Vagina (tissue), 2 donors: ENCODE results near the gene POLN. TPM values are rescaled to one million over a fixed set of nuclear protein-coding genes. Genes with fewer than 3 reads are reported as not detected.

Source experiments
- DNase-seq, 2 donors: peaks; one replicate each; pipeline ENCODE4 v3.0.0-alpha.2; 2017; ENCODE audit errors: extremely low spot score in 2 of 2
- H3K27ac ChIP-seq: fragments of 200-600 bp; sonication (generic); one replicate; pipeline ENCODE4 v1.5.1; 2019
- H3K27me3 ChIP-seq: fragments of 200-600 bp; sonication (generic); one replicate; pipeline ENCODE4 v1.5.1; 2019
- H3K36me3 ChIP-seq, 2 donors: fragments of 200-600 bp; sonication (generic); one replicate each; pipeline ENCODE4 v1.5.1; 2017 to 2019
- H3K4me1 ChIP-seq: fragments of 200-600 bp; sonication (generic); one replicate; pipeline ENCODE4 v1.5.1; 2019
- H3K4me3 ChIP-seq, 2 donors: fragments of 200-600 bp; sonication (generic); 1 replicate in 1 of 2; 2 replicates in 1 of 2; pipeline ENCODE4 v1.5.1; 2016 to 2019
- H3K9me3 ChIP-seq: fragments of 200-600 bp; sonication (generic); one replicate; pipeline ENCODE4 v1.5.1; 2019
- POLR2A ChIP-seq, 2 donors: fragments of 450-650 bp; IDR thresholded peaks; one replicate each; pipeline ENCODE4 v1.6.1; 2017; ENCODE audit warnings: antibody characterized with exemption in 2 of 2, mild to moderate bottlenecking in 2 of 2, moderate library complexity in 2 of 2
- POLR2AphosphoS5 ChIP-seq, 2 donors: sonication (generic); formaldehyde crosslinking; IDR thresholded peaks; one replicate each; pipeline ENCODE4 v1.9.0; 2017; ENCODE audit warnings: antibody characterized with exemption in 2 of 2, mild to moderate bottlenecking in 2 of 2, low read depth in 1 of 2; ENCODE audit not compliant: insufficient read depth in 1 of 2
- intact Hi-C: fragments of 100-400 bp; cut with DNase I; formaldehyde crosslinking; loops from one replicate; pipeline ENCODE4 v1.15.1; 2023
- total RNA-seq: library from RNA; depleted of rRNA; stranded (reverse); fragments of >200 nt; gene quantifications from one replicate; pipeline ENCODE4 v1.2.3, GENCODE V29; 2016
- TF ChIP-seq, protein P1 (sequence below), 3 experiments: fragments of 450-650 bp in 2 of 3; fragments of 200-600 bp in 1 of 3; sonication (generic) in 1 of 3; IDR thresholded peaks; one replicate each; pipeline ENCODE4 v1.5.1; 2017 to 2019; ENCODE audit warnings: antibody characterized with exemption in 3 of 3, mild to moderate bottlenecking in 2 of 3, moderate library complexity in 2 of 3

POLN gene
- total RNA-seq, 1 donor from 2014 or later, result 3.9 TPM

DNA sequence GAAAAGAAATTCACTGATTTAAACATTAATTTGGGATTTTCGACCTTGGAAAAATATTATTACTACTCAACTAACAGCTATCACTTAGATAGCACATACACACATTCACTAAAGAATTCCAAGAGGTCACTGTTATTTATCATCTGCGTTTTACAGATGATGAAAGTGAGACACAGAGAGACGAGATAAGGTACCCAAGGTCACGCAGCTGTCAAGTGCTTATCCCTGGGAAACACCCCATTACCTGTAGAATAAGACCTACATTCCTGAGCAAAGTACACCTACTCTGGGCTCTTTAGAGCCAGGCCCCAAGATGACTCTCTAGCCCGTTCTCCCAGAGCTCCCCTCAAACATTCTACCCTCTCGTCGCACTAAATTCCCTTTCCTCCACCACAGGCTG lies 48.6 kb downstream of the POLN start:
- intact Hi-C loops, result no loop called here
- TF ChIP-seq POLR2AphosphoS5 (IDR thresholded peaks at IDR 0.05; ENCODE audit: insufficient read depth in 1 of 2, low read depth in 1 of 2) (no peak), POLR2A (IDR thresholded peaks at IDR 0.05) (no peak)
- TF ChIP-seq, protein P1, sequence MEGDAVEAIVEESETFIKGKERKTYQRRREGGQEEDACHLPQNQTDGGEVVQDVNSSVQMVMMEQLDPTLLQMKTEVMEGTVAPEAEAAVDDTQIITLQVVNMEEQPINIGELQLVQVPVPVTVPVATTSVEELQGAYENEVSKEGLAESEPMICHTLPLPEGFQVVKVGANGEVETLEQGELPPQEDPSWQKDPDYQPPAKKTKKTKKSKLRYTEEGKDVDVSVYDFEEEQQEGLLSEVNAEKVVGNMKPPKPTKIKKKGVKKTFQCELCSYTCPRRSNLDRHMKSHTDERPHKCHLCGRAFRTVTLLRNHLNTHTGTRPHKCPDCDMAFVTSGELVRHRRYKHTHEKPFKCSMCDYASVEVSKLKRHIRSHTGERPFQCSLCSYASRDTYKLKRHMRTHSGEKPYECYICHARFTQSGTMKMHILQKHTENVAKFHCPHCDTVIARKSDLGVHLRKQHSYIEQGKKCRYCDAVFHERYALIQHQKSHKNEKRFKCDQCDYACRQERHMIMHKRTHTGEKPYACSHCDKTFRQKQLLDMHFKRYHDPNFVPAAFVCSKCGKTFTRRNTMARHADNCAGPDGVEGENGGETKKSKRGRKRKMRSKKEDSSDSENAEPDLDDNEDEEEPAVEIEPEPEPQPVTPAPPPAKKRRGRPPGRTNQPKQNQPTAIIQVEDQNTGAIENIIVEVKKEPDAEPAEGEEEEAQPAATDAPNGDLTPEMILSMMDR (IDR thresholded peaks at IDR 0.05), result no peak

DNA sequence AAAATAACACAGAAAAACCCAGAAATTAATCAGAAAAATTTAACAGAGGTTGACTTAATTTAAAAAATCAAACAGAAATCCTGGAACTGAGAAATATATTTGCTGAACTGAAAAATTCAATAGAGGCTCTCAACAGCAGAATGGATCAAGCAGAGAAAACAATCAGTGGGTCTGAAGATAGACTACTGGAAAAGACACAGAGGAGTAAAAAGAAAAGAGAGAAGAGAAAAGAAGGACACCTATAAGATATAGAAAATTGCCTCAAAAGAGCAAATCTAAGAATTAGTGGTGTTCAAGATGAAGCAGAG lies 55.1 kb downstream of the POLN start:
- Histone ChIP-seq H3K4me3 (no peak overlapping the region), H3K27ac (no peak overlapping the region), H3K36me3 (no peaks in the 10 kb centered on the region), H3K4me1 (no peaks in the 10 kb centered on the region), H3K9me3 (no peaks in the 10 kb centered on the region), H3K27me3 (no peaks in the 10 kb centered on the region)
- no peak for DNase-seq
- TF ChIP-seq, protein P1 (IDR thresholded peaks at IDR 0.05), result no peak
- TF ChIP-seq POLR2A (IDR thresholded peaks at IDR 0.05), result no peak
- no peak for TF ChIP-seq POLR2AphosphoS5 (IDR thresholded peaks at IDR 0.05; ENCODE audit: insufficient read depth in 1 of 2, low read depth in 1 of 2)
- intact Hi-C loops, result no loop called here

More for the DNA sequence above, 48.6 kb downstream of the POLN start:
- no peak overlapping the region for H3K27ac ChIP-seq
- DNase-seq, result no peak
- H3K9me3 ChIP-seq, result no peaks in the 10 kb centered on the region
- no peaks in the 10 kb centered on the region for H3K36me3 ChIP-seq
- no peak overlapping the region for H3K4me3 ChIP-seq
- no peaks in the 10 kb centered on the region for H3K27me3 ChIP-seq
- H3K4me1 ChIP-seq, result no peaks in the 10 kb centered on the region

- H3K27me3 ChIP-seq, result no peaks in the 10 kb centered on the region
- no peaks in the 10 kb centered on the region for H3K4me1 ChIP-seq
- H3K4me3 ChIP-seq, result no peak overlapping the region
- no peaks in the 10 kb centered on the region for H3K36me3 ChIP-seq
- intact Hi-C loops, result no loop called here
- TF ChIP-seq POLR2A (IDR thresholded peaks at IDR 0.05) (no peak), POLR2AphosphoS5 (IDR thresholded peaks at IDR 0.05; ENCODE audit: insufficient read depth in 1 of 2, low read depth in 1 of 2) (no peak)
- TF ChIP-seq, protein P1 (IDR thresholded peaks at IDR 0.05), result no peak
- DNase-seq, result no peak
- H3K9me3 ChIP-seq, result no peaks in the 10 kb centered on the region
- H3K27ac ChIP-seq, result no peak overlapping the region
Observed at GRCh38 chr4:2186133-2186864, 55.6 kb downstream of the POLN start.

- TF ChIP-seq POLR2AphosphoS5 (IDR thresholded peaks at IDR 0.05; ENCODE audit: insufficient read depth in 1 of 2, low read depth in 1 of 2) (no peak), POLR2A (IDR thresholded peaks at IDR 0.05) (no peak)
- TF ChIP-seq, protein P1 (IDR thresholded peaks at IDR 0.05), result no peak
- no peaks in the 10 kb centered on the region for H3K4me1 ChIP-seq
- no peaks in the 10 kb centered on the region for H3K27me3 ChIP-seq
- H3K27ac ChIP-seq, result no peak overlapping the region
- H3K9me3 ChIP-seq, result no peaks in the 10 kb centered on the region
- H3K36me3 ChIP-seq, result no peaks in the 10 kb centered on the region
- DNase-seq, result no peak
- no peak overlapping the region for H3K4me3 ChIP-seq
- intact Hi-C loops, result no loop called here
Observed at GRCh38 chr4:2183394-2183793, 58.5 kb downstream of the POLN start.

DNA sequence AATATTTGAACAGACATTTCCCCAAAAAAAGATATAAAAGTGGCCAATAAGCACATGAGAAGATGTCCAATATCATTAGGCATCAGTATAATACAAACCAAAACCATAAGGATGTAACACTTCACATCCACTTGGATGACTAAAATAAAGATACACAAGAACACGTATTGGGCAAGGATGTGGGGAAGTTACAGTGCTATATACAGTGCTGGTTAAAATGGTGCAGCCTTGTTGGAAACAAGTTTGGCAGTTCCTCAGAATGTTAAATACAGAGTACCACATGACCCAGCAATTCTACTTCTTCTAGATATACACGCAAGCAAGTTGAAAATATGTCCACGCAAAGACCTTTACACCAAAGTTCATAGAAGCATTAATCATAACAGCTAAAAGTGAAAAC lies 58.9 kb downstream of the POLN start:
- intact Hi-C loops, result no loop called here
- no peak for DNase-seq
- Histone ChIP-seq H3K36me3 (no peaks in the 10 kb centered on the region), H3K4me1 (no peaks in the 10 kb centered on the region), H3K4me3 (no peak overlapping the region), H3K9me3 (no peaks in the 10 kb centered on the region), H3K27ac (no peak overlapping the region), H3K27me3 (no peaks in the 10 kb centered on the region)
- TF ChIP-seq POLR2A (IDR thresholded peaks at IDR 0.05) (no peak), POLR2AphosphoS5 (IDR thresholded peaks at IDR 0.05; ENCODE audit: insufficient read depth in 1 of 2, low read depth in 1 of 2) (no peak)
- TF ChIP-seq, protein P1 (IDR thresholded peaks at IDR 0.05), result no peak
